HG03095 (cell line): Measurements from ENCODE around the gene SH3D21.

Experiments
- ATAC-seq: cut with Tn5 transposase; IDR thresholded peaks from one replicate; pipeline ENCODE4 v1.9.1; 2021; ENCODE audit warnings: moderate library complexity; ENCODE audit not compliant: unreplicated experiment

Gene SH3D21

DNA sequence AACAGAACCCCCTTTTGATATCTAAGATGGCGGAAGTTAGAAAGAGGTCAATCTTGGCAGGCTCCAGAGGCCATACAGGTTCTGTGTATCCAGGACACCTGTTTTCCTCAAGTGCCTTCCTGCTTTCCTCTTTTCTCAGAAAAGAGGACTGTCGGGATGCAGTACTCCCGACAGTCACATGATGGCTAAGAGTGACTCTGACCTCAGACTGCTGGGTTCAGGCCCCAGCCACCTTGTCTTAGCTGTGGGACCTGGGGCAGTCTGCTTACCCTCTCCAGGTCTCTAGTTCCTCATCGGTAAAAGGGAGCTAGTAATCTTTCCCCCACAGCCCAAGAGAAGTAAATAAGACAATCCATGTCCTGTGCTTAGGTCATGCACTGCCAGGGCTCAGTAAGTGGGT is 49.6 kb downstream of the SH3D21 start:
- no peak for ATAC-seq

- no peak for ATAC-seq
Measured at GRCh38 chr1:36358514-36359084, 52.4 kb downstream of the SH3D21 start.

DNA sequence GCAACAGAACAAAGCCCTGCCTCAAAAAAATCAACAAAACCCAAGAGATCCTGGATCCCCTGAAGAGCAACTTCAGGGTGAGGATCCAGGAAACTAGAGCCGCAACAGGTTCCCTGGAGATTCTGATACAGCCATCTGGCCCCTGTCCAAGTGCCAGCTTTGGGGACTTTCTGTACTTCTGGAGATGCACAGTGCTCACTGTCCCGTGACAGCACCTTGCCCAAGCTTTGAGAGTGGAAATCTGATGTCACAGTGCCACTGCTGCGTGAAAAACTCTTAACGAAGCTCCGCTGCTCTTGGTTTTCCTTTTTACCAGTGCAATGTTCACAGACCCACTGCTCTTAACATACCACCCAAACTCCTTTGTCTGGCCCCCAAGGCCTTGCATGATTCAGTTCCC is 53.2 kb downstream of the SH3D21 start:
- ATAC-seq: no peak

DNA sequence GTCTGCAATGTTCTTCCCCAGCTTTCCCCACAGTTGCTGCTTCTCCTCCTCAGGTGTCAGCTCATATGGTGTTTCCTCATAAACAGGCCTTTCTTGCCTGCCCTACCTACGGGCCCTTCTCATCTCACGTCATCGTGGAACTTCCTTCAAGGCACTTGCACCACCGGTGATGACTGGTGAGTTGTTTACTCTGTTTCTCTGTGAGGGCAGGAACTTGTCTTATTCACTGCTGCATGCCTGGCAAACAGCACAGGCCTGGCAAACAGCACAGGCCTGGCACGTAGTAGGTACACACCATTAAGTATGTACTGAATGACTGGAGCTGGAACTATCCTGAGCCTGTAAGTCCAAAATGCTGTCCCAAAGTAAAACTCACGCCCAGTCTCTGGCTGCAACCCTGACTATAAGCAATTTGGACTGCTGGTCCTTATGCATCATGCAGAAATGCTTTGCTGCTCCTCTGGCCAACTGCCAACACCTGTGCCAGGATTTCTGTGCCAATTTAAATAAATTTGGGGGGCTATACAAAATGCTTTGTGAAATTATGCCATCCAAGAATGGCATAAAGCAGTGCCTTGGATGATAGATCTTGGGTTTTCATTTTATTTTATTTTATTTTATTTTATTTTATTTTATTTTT is 53.9 kb downstream of the SH3D21 start:
- ATAC-seq: no peak

DNA sequence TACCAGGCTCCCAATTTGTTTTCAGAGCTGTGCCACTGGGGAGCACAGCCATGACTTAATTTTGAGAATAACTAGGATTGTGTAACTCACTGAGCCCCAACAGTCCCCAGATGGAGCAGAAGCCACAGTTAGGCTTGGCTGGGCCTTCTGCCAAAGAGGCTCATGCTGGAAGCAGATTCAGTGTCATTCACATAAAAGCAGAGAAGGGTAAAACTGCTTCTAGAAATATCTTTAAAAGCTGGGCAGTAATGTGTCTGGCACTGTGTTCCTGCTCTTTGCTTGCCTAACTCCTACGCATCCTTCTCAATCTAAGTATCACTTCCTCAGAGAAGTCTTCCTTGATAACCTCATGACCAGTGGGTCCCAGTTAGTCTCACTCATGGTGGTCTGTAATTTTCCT is 59.2 kb downstream of the SH3D21 start:
- no peak for ATAC-seq

- ATAC-seq: no peak
Measured at GRCh38 chr1:36366091-36366661, 60.0 kb downstream of the SH3D21 start.

DNA sequence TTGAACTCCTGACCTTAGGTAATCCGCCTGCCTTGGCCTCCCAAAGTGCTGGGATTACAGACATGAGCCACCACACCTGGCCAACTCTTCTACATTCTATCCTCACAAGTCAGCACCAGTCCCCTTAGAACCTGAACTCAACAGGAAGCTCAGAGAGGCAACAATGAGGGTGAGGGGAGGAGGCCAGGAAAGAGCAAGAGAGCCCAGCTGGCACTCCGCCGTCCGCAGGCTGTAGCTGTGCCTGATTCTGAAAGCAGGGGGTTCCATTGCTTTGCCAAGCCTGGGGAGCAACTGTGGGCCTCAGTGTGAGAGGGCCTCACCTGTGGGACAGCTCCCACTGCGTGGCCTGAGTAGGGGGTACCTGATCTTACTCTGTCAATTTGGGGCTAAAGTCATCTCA is 60.9 kb downstream of the SH3D21 start:
- ATAC-seq: no peak

DNA sequence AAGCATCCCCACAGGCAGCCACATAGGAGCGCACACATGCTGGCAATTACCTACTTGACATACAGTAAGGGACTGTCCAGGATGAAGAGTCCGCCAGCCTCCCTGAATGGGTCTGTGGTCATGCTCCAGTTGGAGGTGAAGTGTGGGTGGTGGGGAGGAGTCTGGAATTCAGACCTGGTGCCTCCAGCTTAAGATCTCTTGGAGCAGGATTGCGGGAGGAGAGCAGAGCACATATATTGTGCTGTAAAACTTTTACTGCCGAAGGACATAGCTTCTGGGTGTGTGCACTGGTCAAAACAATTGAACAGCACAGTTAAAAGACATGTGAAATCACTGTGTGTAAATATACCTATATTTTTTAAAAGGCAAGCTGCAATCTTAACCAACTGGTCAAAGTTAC is 61.6 kb downstream of the SH3D21 start:
- ATAC-seq: no peak

DNA sequence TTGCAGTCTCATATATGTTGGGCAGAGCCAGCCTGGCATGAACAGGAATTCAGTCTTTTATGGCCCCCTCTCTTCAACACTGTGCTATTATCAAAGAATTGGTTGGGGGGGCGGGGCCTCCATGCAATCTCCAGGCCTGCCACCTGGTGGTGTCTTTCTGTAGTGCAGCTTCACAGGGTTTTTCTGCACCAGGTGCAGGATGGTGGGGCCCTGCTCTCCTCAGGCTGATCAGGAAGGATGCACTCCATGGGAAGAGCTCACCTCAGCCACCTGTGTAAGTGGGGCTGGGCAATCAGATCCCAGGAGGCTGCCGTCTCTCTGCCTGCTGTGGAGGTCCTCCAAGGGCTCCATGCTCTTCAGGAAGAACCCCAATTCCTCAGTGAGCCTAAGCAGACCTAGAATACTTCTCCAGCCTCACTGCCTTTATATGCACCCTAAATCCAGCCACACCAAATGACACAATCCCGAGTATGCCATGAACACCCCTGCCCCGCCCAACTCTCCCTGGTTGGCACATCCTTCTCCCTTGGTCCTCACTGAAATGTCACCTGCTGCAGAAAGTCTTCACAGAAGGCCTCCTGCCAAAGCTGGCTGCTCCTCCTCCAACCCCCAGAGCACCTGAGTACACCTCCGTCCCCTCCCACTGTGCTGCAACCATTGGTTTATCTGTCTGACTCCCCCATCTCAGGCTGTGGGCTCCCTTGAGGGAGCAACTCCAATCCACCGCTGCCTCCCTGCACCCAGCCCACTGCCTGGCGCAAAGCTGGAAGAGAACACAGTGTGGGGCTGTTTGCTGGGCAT is 63.1 kb downstream of the SH3D21 start:
- ATAC-seq: no peak
